Stimulated activated CD8-positive, alpha-beta memory T cell treated with anti-CD3 and anti-CD28 coated beads, Interleukin-15, amount 100 ng/mL, for 4 hours (primary cell): ENCODE data around the gene CLASP1.
"Not testable (repeated sequence)": the region's sequence is repeated elsewhere in the genome, so short reads cannot be mapped to it uniquely, and the experiment has no call there.

Source experiments
- DNase-seq, 2 donors: peaks; one replicate each; pipeline ENCODE4 v3.0.0-alpha.2; 2020; ENCODE audit warnings: low read depth in 2 of 2

The CLASP1 gene

GRCh38 chr2:121505005-121505404, 144.3 kb downstream of the CLASP1 start:
- DNase-seq, result no peak

GRCh38 chr2:121504316-121504715, 144.9 kb downstream of the CLASP1 start:
- DNase-seq, result no peak

GRCh38 chr2:121502781-121503180, 146.5 kb downstream of the CLASP1 start:
- DNase-seq, result no peak

GRCh38 chr2:121502246-121502645, 147.0 kb downstream of the CLASP1 start:
- DNase-seq, result no peak

GRCh38 chr2:121501554-121501953, 147.7 kb downstream of the CLASP1 start:
- DNase-seq, result no peak

GRCh38 chr2:121501031-121501430, 148.2 kb downstream of the CLASP1 start:
- no peak for DNase-seq

- no peak for DNase-seq
Measured at GRCh38 chr2:121498731-121499130, 150.5 kb downstream of the CLASP1 start.

GRCh38 chr2:121492409-121492808, 156.9 kb downstream of the CLASP1 start:
- no peak for DNase-seq

GRCh38 chr2:121491518-121491917, 157.7 kb downstream of the CLASP1 start:
- DNase-seq, result no peak

- DNase-seq, result no peak
Measured at GRCh38 chr2:121490584-121491133, 158.6 kb downstream of the CLASP1 start.

GRCh38 chr2:121489911-121490583, 159.2 kb downstream of the CLASP1 start:
- no peak for DNase-seq

- DNase-seq, result no peak
Measured at GRCh38 chr2:121489284-121489683, 160.0 kb downstream of the CLASP1 start.

GRCh38 chr2:121486191-121486790, 163.0 kb downstream of the CLASP1 start:
- DNase-seq, result no peak

- DNase-seq, result no peak
Measured at GRCh38 chr2:121485039-121485438, 164.2 kb downstream of the CLASP1 start.

GRCh38 chr2:121483846-121484245, 165.4 kb downstream of the CLASP1 start:
- no peak for DNase-seq

- no peak for DNase-seq
Measured at GRCh38 chr2:121483021-121483420, 166.2 kb downstream of the CLASP1 start.

- no peak for DNase-seq
Measured at GRCh38 chr2:121480826-121481225, 168.4 kb downstream of the CLASP1 start.

- DNase-seq, result no peak
Measured at GRCh38 chr2:121479882-121480522, 169.3 kb downstream of the CLASP1 start.

- no peak for DNase-seq
Measured at GRCh38 chr2:121478996-121479745, 170.1 kb downstream of the CLASP1 start.

GRCh38 chr2:121478358-121478995, 170.8 kb downstream of the CLASP1 start:
- not testable (repeated sequence) for DNase-seq

- DNase-seq, result no peak
Measured at GRCh38 chr2:121476684-121477083, 172.6 kb downstream of the CLASP1 start.
